Neural cell (in vitro differentiated cells): ENCODE measurements around the gene FBLN7. TPM values are rescaled to one million over a fixed set of nuclear protein-coding genes. Genes with fewer than 3 reads are reported as not detected.

Experiments
- H2AFZ ChIP-seq: fragments of 200-600, 300-800 bp; sonication (generic), shearing (Covaris generic); 2 replicates; pipeline ENCODE4 v1.6.0; 2014; ENCODE audit warnings: low read depth, mild to moderate bottlenecking, antibody characterized with exemption, low read length, moderate library complexity
- H3F3A ChIP-seq: fragments of 200-600 bp; shearing (Covaris generic); 2 replicates; pipeline ENCODE4 v1.6.1; 2016; ENCODE audit warnings: mild to moderate bottlenecking, moderate library complexity, mixed read lengths, antibody characterized with exemption, low read length; ENCODE audit not compliant: insufficient read depth, poor library complexity, severe bottlenecking
- H3K27ac ChIP-seq: fragments of 200-600, 300-800 bp; sonication (generic), shearing (Covaris generic); 2 replicates; pipeline ENCODE4 v1.5.1; 2014; ENCODE audit warnings: mild to moderate bottlenecking, low read length, moderate library complexity
- H3K27me3 ChIP-seq: fragments of 300-800, 200-600 bp; sonication (generic), shearing (Covaris generic); 2 replicates; pipeline ENCODE4 v1.6.0; 2014; ENCODE audit warnings: mild to moderate bottlenecking, low read depth, low read length, moderate library complexity; ENCODE audit not compliant: insufficient read depth
- H3K36me3 ChIP-seq: fragments of 300-800, 200-600 bp; sonication (generic), shearing (Covaris generic); 2 replicates; pipeline ENCODE4 v1.5.1; 2014; ENCODE audit warnings: mild to moderate bottlenecking, antibody characterized with exemption, low read length, moderate library complexity; ENCODE audit not compliant: insufficient read depth
- H3K4me2 ChIP-seq: fragments of 300-800, 200-600 bp; sonication (generic), shearing (Covaris generic); 2 replicates; pipeline ENCODE4 v1.6.0; 2014; ENCODE audit warnings: mild to moderate bottlenecking, low read length
- H3K4me3 ChIP-seq: fragments of 300-800, 200-600 bp; sonication (generic), shearing (Covaris generic); 2 replicates; pipeline ENCODE4 v1.5.1; 2014; ENCODE audit warnings: mild to moderate bottlenecking, low read length, moderate library complexity
- H3K79me2 ChIP-seq: fragments of 200-600 bp; shearing (Covaris generic); replicated peaks from 2 replicates; pipeline ENCODE4 v1.6.0; 2014; ENCODE audit warnings: mild to moderate bottlenecking, low read length, moderate library complexity; ENCODE audit not compliant: insufficient read depth
- H3K9ac ChIP-seq: fragments of 300-800, 200-600 bp; sonication (generic), shearing (Covaris generic); 2 replicates; pipeline ENCODE4 v1.6.1; 2016; ENCODE audit warnings: mild to moderate bottlenecking, low read length, mixed read lengths
- H3K9me2 ChIP-seq: fragments of 200-600 bp; shearing (Covaris generic); 2 replicates; pipeline ENCODE4 v1.6.1; 2016; ENCODE audit warnings: mild to moderate bottlenecking, low read length, mixed read lengths; ENCODE audit not compliant: insufficient read depth
- H3K9me3 ChIP-seq: fragments of 200-600, 300-800 bp; sonication (generic), shearing (Covaris generic); 2 replicates; pipeline ENCODE4 v1.6.1; 2016; ENCODE audit warnings: mild to moderate bottlenecking, mixed run types, low read length, moderate library complexity, mixed read lengths
- H4K20me1 ChIP-seq: fragments of 200-600 bp; shearing (Covaris generic); 2 replicates; pipeline ENCODE4 v1.6.1; 2016; ENCODE audit warnings: mild to moderate bottlenecking, mixed run types; ENCODE audit not compliant: insufficient read depth
- EP300 ChIP-seq: fragments of 450-650 bp; conservative IDR thresholded peaks from 2 replicates; pipeline ENCODE4 v1.6.1; 2014; ENCODE audit warnings: antibody characterized with exemption, mild to moderate bottlenecking, moderate library complexity; ENCODE audit not compliant: poor library complexity, severe bottlenecking
- EZH2 ChIP-seq: fragments of 200-600, 300-800 bp; shearing (Covaris generic), sonication (generic); IDR thresholded peaks from 2 replicates; pipeline ENCODE4 v1.6.1; 2014; ENCODE audit warnings: antibody characterized with exemption, low read length, borderline replicate concordance, mild to moderate bottlenecking; ENCODE audit not compliant: insufficient read depth, poor library complexity, severe bottlenecking
- MXI1 ChIP-seq: fragments of 450-650 bp; conservative IDR thresholded peaks from 2 replicates; pipeline ENCODE4 v1.6.1; 2014; ENCODE audit warnings: antibody characterized with exemption, mild to moderate bottlenecking; ENCODE audit not compliant: poor library complexity, severe bottlenecking
- POLR2AphosphoS5 ChIP-seq: IDR thresholded peaks from 2 replicates; pipeline ENCODE4 v1.6.1; 2012
- RAD21 ChIP-seq: fragments of 450-650 bp; conservative IDR thresholded peaks from 2 replicates; pipeline ENCODE4 v1.6.1; 2014; ENCODE audit warnings: antibody characterized with exemption, mild to moderate bottlenecking, moderate library complexity
- SMC3 ChIP-seq: fragments of 450-650 bp; conservative IDR thresholded peaks from 2 replicates; pipeline ENCODE4 v1.6.1; 2014; ENCODE audit warnings: antibody characterized with exemption, mild to moderate bottlenecking, moderate library complexity; ENCODE audit not compliant: poor library complexity
- TAF1 ChIP-seq: IDR thresholded peaks from 2 replicates; pipeline ENCODE4 v1.6.1; 2012; ENCODE audit warnings: low read depth
- polyA plus RNA-seq: library from polyadenylated mRNA; depleted of rRNA; stranded (reverse); fragments of >200 nt; gene quantifications from 2 replicates; pipeline ENCODE4 v1.2.3, GENCODE V29; 2014
- TF ChIP-seq, protein P1 (sequence below): fragments of 450-650 bp; IDR thresholded peaks from 2 replicates; pipeline ENCODE4 v1.5.1; 2014; ENCODE audit warnings: antibody characterized with exemption, mild to moderate bottlenecking, moderate library complexity; ENCODE audit not compliant: poor library complexity, severe bottlenecking
- TF ChIP-seq, protein P2 (sequence below): IDR thresholded peaks from 2 replicates; pipeline ENCODE4 v1.6.1; 2012; ENCODE audit warnings: borderline replicate concordance

FBLN7 gene
- polyA plus RNA-seq, 1 donor from 2014 or later, result not detected

DNA sequence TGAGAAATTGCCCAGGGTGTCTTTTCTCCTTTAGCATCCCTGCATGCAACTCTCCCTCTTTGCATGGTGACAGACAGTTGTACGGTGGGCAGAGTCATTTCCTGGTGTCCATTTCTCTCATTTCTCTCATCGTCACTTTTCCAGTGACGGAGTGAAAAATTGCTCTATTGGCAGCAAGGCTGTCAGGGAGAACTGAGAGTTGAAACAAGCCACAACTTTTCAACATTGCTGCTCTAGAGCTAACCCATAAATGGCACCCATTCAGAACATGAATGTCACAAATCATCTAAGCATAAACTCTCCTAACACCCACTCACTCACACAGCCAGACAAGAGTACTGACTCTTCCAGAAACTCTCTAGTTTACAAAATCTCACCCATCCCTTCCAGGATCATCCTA, 61.0 kb downstream of the FBLN7 start:
- H3K9ac ChIP-seq, result no peak overlapping the region

DNA sequence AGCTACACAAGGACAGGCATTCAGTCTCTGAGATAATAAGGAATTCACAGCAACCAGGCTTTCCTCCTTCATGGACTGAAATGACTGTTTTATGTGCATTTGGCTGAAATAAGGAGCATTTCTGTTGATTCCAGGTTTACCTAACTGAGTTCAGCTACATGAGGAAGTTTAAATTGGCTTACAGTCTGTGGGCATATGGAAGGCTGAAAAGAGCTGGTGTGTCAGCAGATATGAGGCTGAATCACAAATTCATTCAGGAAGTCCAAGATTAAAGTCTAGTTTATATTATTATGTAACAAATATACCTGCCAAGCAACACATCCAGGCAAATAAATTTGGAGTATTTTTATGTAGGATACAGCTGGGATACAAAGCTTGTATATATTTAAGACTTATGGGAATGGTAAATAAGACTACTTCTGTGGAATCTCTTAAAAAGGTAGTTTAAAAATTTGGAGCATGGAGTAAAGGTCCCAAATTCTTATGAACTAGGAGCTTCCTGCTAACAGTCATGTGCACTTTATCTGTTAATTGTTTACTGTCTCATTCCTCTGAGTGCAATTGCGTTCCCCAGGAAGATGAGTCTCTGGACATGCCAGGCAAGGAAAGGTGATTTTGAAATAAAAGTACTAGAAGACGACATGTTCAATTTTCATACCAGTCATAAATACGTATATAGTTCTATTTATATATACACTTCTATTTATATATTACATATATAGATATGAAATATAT, 63.7 kb downstream of the FBLN7 start:
- no peaks in the 10 kb centered on the region for H3F3A ChIP-seq
- H3K4me3 ChIP-seq, result no peak overlapping the region
- no peaks in the 10 kb centered on the region for H4K20me1 ChIP-seq
- H3K9ac ChIP-seq, result no peak overlapping the region
- no peak overlapping the region for H3K27ac ChIP-seq
- no peaks in the 10 kb centered on the region for H3K9me3 ChIP-seq
- no peaks in the 10 kb centered on the region for H3K36me3 ChIP-seq
- H3K9me2 ChIP-seq, result no peaks in the 10 kb centered on the region
- no peak overlapping the region for H2AFZ ChIP-seq
- no peak overlapping the region for H3K4me2 ChIP-seq
- TF ChIP-seq EZH2 (no peak), SMC3 (no peak), RAD21 (no peak), MXI1 (no peak), POLR2AphosphoS5 (no peak), EP300 (no peak), TAF1 (no peak)
- TF ChIP-seq, protein P1, sequence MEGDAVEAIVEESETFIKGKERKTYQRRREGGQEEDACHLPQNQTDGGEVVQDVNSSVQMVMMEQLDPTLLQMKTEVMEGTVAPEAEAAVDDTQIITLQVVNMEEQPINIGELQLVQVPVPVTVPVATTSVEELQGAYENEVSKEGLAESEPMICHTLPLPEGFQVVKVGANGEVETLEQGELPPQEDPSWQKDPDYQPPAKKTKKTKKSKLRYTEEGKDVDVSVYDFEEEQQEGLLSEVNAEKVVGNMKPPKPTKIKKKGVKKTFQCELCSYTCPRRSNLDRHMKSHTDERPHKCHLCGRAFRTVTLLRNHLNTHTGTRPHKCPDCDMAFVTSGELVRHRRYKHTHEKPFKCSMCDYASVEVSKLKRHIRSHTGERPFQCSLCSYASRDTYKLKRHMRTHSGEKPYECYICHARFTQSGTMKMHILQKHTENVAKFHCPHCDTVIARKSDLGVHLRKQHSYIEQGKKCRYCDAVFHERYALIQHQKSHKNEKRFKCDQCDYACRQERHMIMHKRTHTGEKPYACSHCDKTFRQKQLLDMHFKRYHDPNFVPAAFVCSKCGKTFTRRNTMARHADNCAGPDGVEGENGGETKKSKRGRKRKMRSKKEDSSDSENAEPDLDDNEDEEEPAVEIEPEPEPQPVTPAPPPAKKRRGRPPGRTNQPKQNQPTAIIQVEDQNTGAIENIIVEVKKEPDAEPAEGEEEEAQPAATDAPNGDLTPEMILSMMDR, result no peak
- TF ChIP-seq, protein P2, sequence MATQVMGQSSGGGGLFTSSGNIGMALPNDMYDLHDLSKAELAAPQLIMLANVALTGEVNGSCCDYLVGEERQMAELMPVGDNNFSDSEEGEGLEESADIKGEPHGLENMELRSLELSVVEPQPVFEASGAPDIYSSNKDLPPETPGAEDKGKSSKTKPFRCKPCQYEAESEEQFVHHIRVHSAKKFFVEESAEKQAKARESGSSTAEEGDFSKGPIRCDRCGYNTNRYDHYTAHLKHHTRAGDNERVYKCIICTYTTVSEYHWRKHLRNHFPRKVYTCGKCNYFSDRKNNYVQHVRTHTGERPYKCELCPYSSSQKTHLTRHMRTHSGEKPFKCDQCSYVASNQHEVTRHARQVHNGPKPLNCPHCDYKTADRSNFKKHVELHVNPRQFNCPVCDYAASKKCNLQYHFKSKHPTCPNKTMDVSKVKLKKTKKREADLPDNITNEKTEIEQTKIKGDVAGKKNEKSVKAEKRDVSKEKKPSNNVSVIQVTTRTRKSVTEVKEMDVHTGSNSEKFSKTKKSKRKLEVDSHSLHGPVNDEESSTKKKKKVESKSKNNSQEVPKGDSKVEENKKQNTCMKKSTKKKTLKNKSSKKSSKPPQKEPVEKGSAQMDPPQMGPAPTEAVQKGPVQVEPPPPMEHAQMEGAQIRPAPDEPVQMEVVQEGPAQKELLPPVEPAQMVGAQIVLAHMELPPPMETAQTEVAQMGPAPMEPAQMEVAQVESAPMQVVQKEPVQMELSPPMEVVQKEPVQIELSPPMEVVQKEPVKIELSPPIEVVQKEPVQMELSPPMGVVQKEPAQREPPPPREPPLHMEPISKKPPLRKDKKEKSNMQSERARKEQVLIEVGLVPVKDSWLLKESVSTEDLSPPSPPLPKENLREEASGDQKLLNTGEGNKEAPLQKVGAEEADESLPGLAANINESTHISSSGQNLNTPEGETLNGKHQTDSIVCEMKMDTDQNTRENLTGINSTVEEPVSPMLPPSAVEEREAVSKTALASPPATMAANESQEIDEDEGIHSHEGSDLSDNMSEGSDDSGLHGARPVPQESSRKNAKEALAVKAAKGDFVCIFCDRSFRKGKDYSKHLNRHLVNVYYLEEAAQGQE, result no peak
- no peaks in the 10 kb centered on the region for H3K79me2 ChIP-seq
- no peaks in the 10 kb centered on the region for H3K27me3 ChIP-seq

More for the DNA sequence above, 61.0 kb downstream of the FBLN7 start:
- H3K9me2 ChIP-seq, result no peaks in the 10 kb centered on the region
- H3F3A ChIP-seq, result no peaks in the 10 kb centered on the region
- H3K27ac ChIP-seq, result no peak overlapping the region
- H3K4me2 ChIP-seq, result no peak overlapping the region
- no peaks in the 10 kb centered on the region for H3K9me3 ChIP-seq
- H3K79me2 ChIP-seq, result no peaks in the 10 kb centered on the region
- TF ChIP-seq MXI1 (no peak), TAF1 (no peak), SMC3 (no peak), POLR2AphosphoS5 (no peak), EP300 (no peak), RAD21 (no peak), EZH2 (no peak)
- TF ChIP-seq, protein P1, result no peak
- TF ChIP-seq, protein P2, result no peak
- no peaks in the 10 kb centered on the region for H4K20me1 ChIP-seq
- no peaks in the 10 kb centered on the region for H3K36me3 ChIP-seq
- no peak overlapping the region for H2AFZ ChIP-seq
- H3K27me3 ChIP-seq, result no peaks in the 10 kb centered on the region
- no peak overlapping the region for H3K4me3 ChIP-seq
